Activated B cell treated with CpG ODN at 0.5 μM for 24 hours (primary cell): Measurements from ENCODE around the gene CAPN1. TPM values are rescaled to one million over a fixed set of nuclear protein-coding genes. Genes with fewer than 3 reads are reported as not detected.
A peak's percentile ranks its signal among the peaks of the same experiment; 100 is the strongest.

Experiments used
- ATAC-seq: fragments of 200-7000 bp; cut with Tn5 transposase; one replicate; pipeline ENCODE4 v1.10.0; 2021; ENCODE audit warnings: low read depth, mild to moderate bottlenecking, moderate library complexity
- CTCF ChIA-PET: fragments of 350-600 bp; sonication (Branson Sonifier 250); formaldehyde crosslinking; loops from one replicate; lab custom pipeline; 2021; ENCODE audit warnings: antibody characterized with exemption; lab: Charles Lee
- POLR2A ChIA-PET: fragments of 350-600 bp; sonication (Branson Sonifier 250); formaldehyde crosslinking; loops from one replicate; lab custom pipeline; 2021; ENCODE audit warnings: antibody characterized with exemption; lab: Charles Lee
- DNase-seq: peaks from one replicate; pipeline ENCODE4 v3.0.0; 2022
- H3K27ac Mint-ChIP-seq: one replicate; pipeline ENCODE4 v1.8.0; 2020; ENCODE audit warnings: mixed read lengths
- H3K27me3 Mint-ChIP-seq: one replicate; pipeline ENCODE4 v1.8.0; 2021; ENCODE audit warnings: mixed read lengths
- H3K36me3 Mint-ChIP-seq: one replicate; pipeline ENCODE4 v1.8.0; 2021; ENCODE audit warnings: low read depth, mixed read lengths
- H3K4me1 Mint-ChIP-seq: one replicate; pipeline ENCODE4 v1.8.0; 2021; ENCODE audit warnings: mixed read lengths
- H3K4me3 Mint-ChIP-seq: one replicate; pipeline ENCODE4 v1.8.0; 2020; ENCODE audit warnings: mild to moderate bottlenecking, mixed read lengths
- H3K9me3 Mint-ChIP-seq: one replicate; pipeline ENCODE4 v1.8.0; 2020; ENCODE audit warnings: mixed read lengths
- CTCF ChIP-seq: fragments of 200-600 bp; IDR thresholded peaks from one replicate; pipeline ENCODE4 v1.8.0; 2022; ENCODE audit warnings: antibody characterized with exemption, mild to moderate bottlenecking
- intact Hi-C: fragments of 100-400 bp; cut with micrococcal nuclease; formaldehyde crosslinking; loops from one replicate; pipeline ENCODE4 v1.15.1; 2024
- total RNA-seq: library from RNA; stranded (reverse); gene quantifications from 2 replicates; pipeline ENCODE4 v1.2.3, GENCODE V29; 2022

CAPN1 gene
- total RNA-seq, 1 donor from 2014 or later: 260 TPM

- Mint-ChIP-seq H3K4me3 (peak overlapping the region; percentile 92), H3K4me1 (peaks cover 21% of the 10 kb centered on the region), H3K36me3 (peaks cover 35% of the 10 kb centered on the region), H3K27me3 (no peaks in the 10 kb centered on the region), H3K9me3 (no peaks in the 10 kb centered on the region), H3K27ac (peak overlapping the region; percentile 92)
- ChIA-PET POLR2A (interaction anchor here (0.7 to 9.3 kb wide), 16 partner anchors 10 to 402 kb away, joined by 3 to 163 read pairs (median 6); partner anchors contain the start of genes ARL2, FAU, MRPL49 and POLA2), CTCF (interaction anchor here (0.8 to 4.2 kb wide), 12 partner anchors 9 to 337 kb away, joined by 3 to 54 read pairs (median 4); partner anchors contain the start of genes FAU, MRPL49, SYVN1 and TM7SF2)
- TF ChIP-seq CTCF: no peak
- peak; percentile 77 for DNase-seq
- intact Hi-C loops: loop anchor here (1.0 to 10.0 kb wide), 7 partner anchors 49 to 336 kb away; partner anchors contain the start of genes CDC42BPG, POLA2, SNX15 and ZNHIT2
- ATAC-seq: peak; percentile 82
Observed at GRCh38 chr11:65180877-65181568, 705 bp upstream of the CAPN1 start.

GRCh38 chr11:65182258-65183170 is 786 bp downstream of the CAPN1 start:
- Mint-ChIP-seq H3K36me3 (peaks cover 50% of the 10 kb centered on the region), H3K9me3 (no peaks in the 10 kb centered on the region), H3K4me3 (peak overlapping the region; percentile 94), H3K27ac (peak overlapping the region; percentile 94), H3K4me1 (peaks cover 21% of the 10 kb centered on the region), H3K27me3 (no peaks in the 10 kb centered on the region)
- DNase-seq (no peak), ATAC-seq (no peak)
- POLR2A ChIA-PET: interaction anchor here (0.6 to 9.3 kb wide), 14 partner anchors 10 to 1620 kb away, joined by 3 to 163 read pairs (median 8); partner anchors contain the start of genes FAU, MRPL49, POLA2 and SYVN1
- intact Hi-C loops: loop anchor here (5.0 to 10.0 kb wide), 2 partner anchors 80 to 338 kb away; partner anchors contain the start of genes CDC42BPG and POLA2
- CTCF ChIA-PET: interaction anchor here (1.2 to 4.2 kb wide), 5 partner anchors 43 to 133 kb away, joined by 4 to 54 read pairs (median 6); partner anchors contain the start of genes SYVN1 and TM7SF2
- no peak for TF ChIP-seq CTCF

GRCh38 chr11:65183201-65183891 is 1.6 kb downstream of the CAPN1 start:
- ChIA-PET POLR2A (interaction anchor here (0.6 to 9.3 kb wide), 8 partner anchors 14 to 1619 kb away, joined by 3 to 163 read pairs (median 22); partner anchors contain the start of genes FAU, MRPL49, SYVN1 and TM7SF2), CTCF (no interaction called here)
- intact Hi-C loops: loop anchor here (5.0 to 10.0 kb wide), 2 partner anchors 79 to 339 kb away; partner anchors contain the start of genes CDC42BPG and POLA2
- TF ChIP-seq CTCF: no peak
- Mint-ChIP-seq H3K9me3 (no peaks in the 10 kb centered on the region), H3K4me3 (peak overlapping the region; percentile 28), H3K27ac (peak overlapping the region; percentile 18), H3K36me3 (peaks cover 51% of the 10 kb centered on the region), H3K27me3 (no peaks in the 10 kb centered on the region), H3K4me1 (peaks cover 21% of the 10 kb centered on the region)
- no peak for DNase-seq
- no peak for ATAC-seq

GRCh38 chr11:65184146-65184545 is 2.4 kb downstream of the CAPN1 start:
- peaks cover 57% of the 10 kb centered on the region for H3K36me3 Mint-ChIP-seq
- intact Hi-C loops: loop anchor here (5.0 to 10.0 kb wide), 2 partner anchors 78 to 339 kb away; partner anchors contain the start of genes CDC42BPG and POLA2
- no peak for DNase-seq
- H3K27me3 Mint-ChIP-seq: no peaks in the 10 kb centered on the region
- POLR2A ChIA-PET: no interaction called here
- TF ChIP-seq CTCF: no peak
- H3K4me1 Mint-ChIP-seq: peaks cover 21% of the 10 kb centered on the region
- no peaks in the 10 kb centered on the region for H3K9me3 Mint-ChIP-seq
- no peak overlapping the region for H3K4me3 Mint-ChIP-seq
- CTCF ChIA-PET: no interaction called here
- no peak for ATAC-seq
- no peak overlapping the region for H3K27ac Mint-ChIP-seq
